Measurements from ENCODE around the gene DYNLT1. TPM values are rescaled to one million over a fixed set of nuclear protein-coding genes. Genes with fewer than 3 reads are reported as not detected.

DYNLT1 gene
- total and polyA plus RNA-seq, 2 experiments from 2014 or later, result 82.6 to 219 TPM

DNA sequence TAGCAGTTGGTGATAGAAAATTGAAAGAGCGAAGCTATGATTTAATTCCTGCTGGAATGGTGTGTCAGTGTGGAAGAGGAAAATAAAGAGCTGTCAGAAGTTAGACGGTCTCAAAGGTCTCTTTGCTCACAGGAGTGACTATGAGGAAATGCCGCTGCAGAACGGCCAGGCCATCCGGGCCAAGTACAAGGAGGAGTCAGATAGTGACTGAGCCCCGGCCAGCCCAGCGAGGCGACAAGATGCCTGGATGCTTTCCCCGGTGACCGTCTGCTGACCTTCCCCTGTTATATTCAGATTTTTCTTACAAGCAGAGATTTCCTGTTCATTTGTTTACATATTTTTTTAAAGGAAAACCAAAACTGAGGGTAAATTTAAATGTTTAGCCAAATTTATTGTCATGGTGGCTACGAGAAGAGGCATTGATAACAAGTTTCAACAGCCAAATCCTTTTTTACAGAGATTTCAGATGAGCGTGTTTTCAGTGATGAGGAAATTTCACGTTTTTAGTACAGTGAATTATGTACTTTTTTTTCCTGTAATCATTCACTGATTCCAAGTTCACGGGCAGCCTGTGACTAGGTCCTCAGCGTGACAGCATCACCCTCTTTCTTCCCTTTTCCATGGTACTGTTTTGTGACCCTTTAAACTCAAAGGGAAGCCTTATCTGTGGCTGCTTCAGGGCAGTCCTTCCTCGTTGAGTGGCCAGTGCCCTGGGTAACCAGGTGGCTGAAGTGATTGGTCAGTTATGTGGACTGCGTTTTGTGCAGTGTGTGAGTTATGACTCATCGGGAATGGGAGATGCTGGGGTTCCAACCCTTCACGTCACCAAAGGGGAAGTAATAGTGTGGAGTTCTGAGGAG lies 12.6 kb downstream of the DYNLT1 start:
- Histone ChIP-seq H3K36me3 (replicated peaks; ENCODE audit: insufficient read depth, low read depth) (no peaks in the 10 kb centered on the region), H3K4me1 (ENCODE audit: insufficient read depth) (peaks cover 11% of the 10 kb centered on the region), H4K20me1 (ENCODE audit: insufficient read depth, poor library complexity, severe bottlenecking) (no peaks in the 10 kb centered on the region), H3K9me3 (ENCODE audit: low read depth) (no peaks in the 10 kb centered on the region), H3K4me2 (peak overlapping the region; percentile 41), H3K27ac (peak overlapping the region; percentile 76), H2AFZ (no peak overlapping the region), H3K79me2 (no peaks in the 10 kb centered on the region), H3K4me3 (no peak overlapping the region), H3K9me2 (replicated peaks; ENCODE audit: insufficient read depth) (no peaks in the 10 kb centered on the region), H3K27me3 (no peaks in the 10 kb centered on the region)
- DNase-seq (ENCODE audit: low spot score), result peak; percentile 68
- WGBS (ENCODE audit: low lambda C conversion rate, missing lambda C conversion rate), result 53% methylated on average over 19 of the region's 19 CpGs
- no peak for TF ChIP-seq EZH2phosphoT487 (IDR thresholded peaks at IDR 0.05; ENCODE audit: low read depth, severe bottlenecking, unreplicated experiment)
- no peak for TF ChIP-seq EZH2 (IDR thresholded peaks at IDR 0.05; ENCODE audit: borderline replicate concordance)
- TF ChIP-seq, protein P1, sequence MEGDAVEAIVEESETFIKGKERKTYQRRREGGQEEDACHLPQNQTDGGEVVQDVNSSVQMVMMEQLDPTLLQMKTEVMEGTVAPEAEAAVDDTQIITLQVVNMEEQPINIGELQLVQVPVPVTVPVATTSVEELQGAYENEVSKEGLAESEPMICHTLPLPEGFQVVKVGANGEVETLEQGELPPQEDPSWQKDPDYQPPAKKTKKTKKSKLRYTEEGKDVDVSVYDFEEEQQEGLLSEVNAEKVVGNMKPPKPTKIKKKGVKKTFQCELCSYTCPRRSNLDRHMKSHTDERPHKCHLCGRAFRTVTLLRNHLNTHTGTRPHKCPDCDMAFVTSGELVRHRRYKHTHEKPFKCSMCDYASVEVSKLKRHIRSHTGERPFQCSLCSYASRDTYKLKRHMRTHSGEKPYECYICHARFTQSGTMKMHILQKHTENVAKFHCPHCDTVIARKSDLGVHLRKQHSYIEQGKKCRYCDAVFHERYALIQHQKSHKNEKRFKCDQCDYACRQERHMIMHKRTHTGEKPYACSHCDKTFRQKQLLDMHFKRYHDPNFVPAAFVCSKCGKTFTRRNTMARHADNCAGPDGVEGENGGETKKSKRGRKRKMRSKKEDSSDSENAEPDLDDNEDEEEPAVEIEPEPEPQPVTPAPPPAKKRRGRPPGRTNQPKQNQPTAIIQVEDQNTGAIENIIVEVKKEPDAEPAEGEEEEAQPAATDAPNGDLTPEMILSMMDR (IDR thresholded peaks at IDR 0.05; ENCODE audit: poor library complexity), result no peak

DNA sequence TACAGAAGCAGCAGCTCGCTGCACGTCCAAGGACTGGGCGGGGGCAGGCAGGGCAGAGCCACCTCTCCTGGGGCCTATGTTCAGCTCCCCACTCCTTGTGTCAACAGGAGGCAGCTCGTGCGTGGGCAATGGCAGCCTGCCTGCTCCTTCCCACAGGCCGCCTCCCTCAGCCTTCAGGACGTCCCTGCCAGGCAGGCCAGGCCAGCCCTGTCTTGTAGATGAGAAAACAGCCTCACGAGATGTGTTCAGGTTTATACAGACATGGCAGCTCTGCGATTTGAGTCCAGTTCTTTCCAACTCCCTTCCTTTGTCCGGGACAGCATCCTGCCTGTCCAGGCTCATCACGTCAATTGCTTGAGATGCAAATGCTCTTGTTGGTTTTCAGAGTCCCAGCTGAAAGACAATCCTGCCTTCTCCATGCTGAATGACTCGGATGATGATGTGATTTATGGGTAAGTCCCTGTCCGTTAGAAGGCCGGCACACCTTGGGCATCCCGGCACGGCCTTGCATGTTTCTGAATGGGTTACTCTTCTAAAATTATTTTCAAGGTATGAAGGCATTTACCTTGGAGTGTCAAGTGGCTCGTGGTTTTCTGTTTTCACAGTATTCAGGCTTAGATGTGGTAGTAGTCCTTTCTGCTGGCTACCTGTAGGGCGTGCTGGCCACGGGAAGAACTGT lies 13.5 kb downstream of the DYNLT1 start:
- no peaks in the 10 kb centered on the region for H3K9me3 ChIP-seq (ENCODE audit: low read depth)
- no peak for TF ChIP-seq EZH2 (IDR thresholded peaks at IDR 0.05; ENCODE audit: borderline replicate concordance)
- TF ChIP-seq, protein P1 (IDR thresholded peaks at IDR 0.05; ENCODE audit: poor library complexity), result no peak
- TF ChIP-seq EZH2phosphoT487 (IDR thresholded peaks at IDR 0.05; ENCODE audit: low read depth, severe bottlenecking, unreplicated experiment), result no peak
- H3K4me1 ChIP-seq (ENCODE audit: insufficient read depth), result peaks cover 11% of the 10 kb centered on the region
- no peaks in the 10 kb centered on the region for H3K36me3 ChIP-seq (replicated peaks; ENCODE audit: insufficient read depth, low read depth)
- no peaks in the 10 kb centered on the region for H3K9me2 ChIP-seq (replicated peaks; ENCODE audit: insufficient read depth)
- no peaks in the 10 kb centered on the region for H4K20me1 ChIP-seq (ENCODE audit: insufficient read depth, poor library complexity, severe bottlenecking)
- no peak overlapping the region for H3K4me2 ChIP-seq
- no peak overlapping the region for H3K4me3 ChIP-seq
- no peak overlapping the region for H2AFZ ChIP-seq
- H3K79me2 ChIP-seq, result no peaks in the 10 kb centered on the region
- H3K27ac ChIP-seq, result peak overlapping the region; percentile 76
- 83% methylated on average over 19 of the region's 19 CpGs for WGBS (ENCODE audit: low lambda C conversion rate, missing lambda C conversion rate)
- DNase-seq (ENCODE audit: low spot score), result no peak
- H3K27me3 ChIP-seq, result no peaks in the 10 kb centered on the region

DNA sequence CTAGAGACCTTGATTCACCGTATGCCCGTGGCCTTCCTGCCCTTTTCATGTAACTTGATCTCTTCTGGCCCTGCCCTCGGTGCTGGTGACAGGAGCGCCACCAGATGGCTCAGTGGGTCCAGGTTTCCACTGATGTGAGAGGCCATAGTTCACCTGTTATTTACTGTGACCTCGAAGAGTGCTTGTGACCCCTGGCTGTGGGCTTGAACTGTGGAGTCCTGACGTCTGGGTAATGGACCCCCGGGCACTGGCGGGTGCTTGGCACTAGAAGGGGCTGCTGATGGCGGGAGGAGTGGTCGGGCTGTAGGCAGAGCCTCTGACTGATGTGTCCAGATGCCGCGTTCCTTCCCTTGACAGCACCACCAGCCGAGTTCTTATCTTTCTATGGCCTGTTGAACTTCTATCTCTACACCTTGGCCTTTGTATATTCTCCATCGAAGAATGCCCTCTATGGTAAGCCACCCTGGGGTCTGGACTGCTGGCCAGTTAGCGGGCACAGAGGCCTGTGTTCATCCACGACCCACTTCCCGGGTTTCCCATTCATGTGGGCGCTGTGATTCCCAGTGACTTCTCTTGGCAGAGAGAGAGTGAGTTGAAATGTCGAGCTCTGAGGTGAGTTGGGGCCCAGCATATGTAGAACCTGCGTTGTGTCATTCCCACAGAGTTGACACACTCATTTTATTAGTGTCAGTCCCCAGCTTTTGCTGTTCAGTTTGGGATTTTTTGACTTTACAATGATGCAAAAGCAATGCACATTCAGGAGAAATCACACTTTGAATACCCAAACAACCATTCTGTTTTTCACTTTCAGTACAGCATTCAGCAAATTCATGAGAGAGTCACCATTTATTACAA lies 14.9 kb downstream of the DYNLT1 start:
- Histone ChIP-seq H3K27me3 (no peaks in the 10 kb centered on the region), H4K20me1 (ENCODE audit: insufficient read depth, poor library complexity, severe bottlenecking) (no peaks in the 10 kb centered on the region), H3K36me3 (replicated peaks; ENCODE audit: insufficient read depth, low read depth) (no peaks in the 10 kb centered on the region), H3K4me1 (ENCODE audit: insufficient read depth) (peaks cover 11% of the 10 kb centered on the region), H3K9me2 (replicated peaks; ENCODE audit: insufficient read depth) (no peaks in the 10 kb centered on the region), H3K79me2 (no peaks in the 10 kb centered on the region), H2AFZ (no peak overlapping the region), H3K4me2 (no peak overlapping the region), H3K27ac (no peak overlapping the region), H3K4me3 (no peak overlapping the region), H3K9me3 (ENCODE audit: low read depth) (no peaks in the 10 kb centered on the region)
- TF ChIP-seq, protein P1 (IDR thresholded peaks at IDR 0.05; ENCODE audit: poor library complexity), result peak; percentile 22
- TF ChIP-seq EZH2phosphoT487 (IDR thresholded peaks at IDR 0.05; ENCODE audit: low read depth, severe bottlenecking, unreplicated experiment), result no peak
- DNase-seq (ENCODE audit: low spot score), result no peak
- 77% methylated on average over 20 of the region's 20 CpGs for WGBS (ENCODE audit: low lambda C conversion rate, missing lambda C conversion rate)
